ENCODE results near the gene TMA7B.

The TMA7B gene

GRCh38 chr22:40001106-40001505, 40.9 kb downstream of the TMA7B start:
- no peak overlapping the region for H3K4me3 ChIP-seq (ENCODE audit: low read depth, low read length)
- peaks cover 58% of the 10 kb centered on the region for H3K4me1 ChIP-seq (ENCODE audit: control insufficient read depth, insufficient read depth, low read length)
- peaks cover 5% of the 10 kb centered on the region for H3K27me3 ChIP-seq (ENCODE audit: control insufficient read depth, insufficient read depth, low read length)
- no peaks in the 10 kb centered on the region for H3K9me3 ChIP-seq (ENCODE audit: control insufficient read depth, insufficient read depth, low read length)
- H3K9ac ChIP-seq (ENCODE audit: low read depth, low read length) = no peak overlapping the region
- peaks cover 8% of the 10 kb centered on the region for H3K36me3 ChIP-seq (ENCODE audit: control insufficient read depth, insufficient read depth, low read length)

- Histone ChIP-seq H3K4me3 (ENCODE audit: low read depth, low read length) (no peak overlapping the region), H3K9me3 (ENCODE audit: control insufficient read depth, insufficient read depth, low read length) (no peaks in the 10 kb centered on the region), H3K9ac (ENCODE audit: low read depth, low read length) (no peak overlapping the region), H3K36me3 (ENCODE audit: control insufficient read depth, insufficient read depth, low read length) (peaks cover 8% of the 10 kb centered on the region), H3K27me3 (ENCODE audit: control insufficient read depth, insufficient read depth, low read length) (no peaks in the 10 kb centered on the region), H3K4me1 (ENCODE audit: control insufficient read depth, insufficient read depth, low read length) (peaks cover 50% of the 10 kb centered on the region)
These were observed 41.8 kb downstream of the TMA7B start for GRCh38 chr22:40001800-40002577.

- Histone ChIP-seq H3K4me1 (ENCODE audit: control insufficient read depth, insufficient read depth, low read length) (peaks cover 41% of the 10 kb centered on the region), H3K4me3 (ENCODE audit: low read depth, low read length) (no peak overlapping the region), H3K36me3 (ENCODE audit: control insufficient read depth, insufficient read depth, low read length) (peaks cover 8% of the 10 kb centered on the region), H3K9ac (ENCODE audit: low read depth, low read length) (no peak overlapping the region), H3K9me3 (ENCODE audit: control insufficient read depth, insufficient read depth, low read length) (no peaks in the 10 kb centered on the region), H3K27me3 (ENCODE audit: control insufficient read depth, insufficient read depth, low read length) (no peaks in the 10 kb centered on the region)
These were observed 42.9 kb downstream of the TMA7B start for GRCh38 chr22:40002935-40003715.

- Histone ChIP-seq H3K9ac (ENCODE audit: low read depth, low read length) (no peak overlapping the region), H3K4me3 (ENCODE audit: low read depth, low read length) (no peak overlapping the region), H3K4me1 (ENCODE audit: control insufficient read depth, insufficient read depth, low read length) (peaks cover 43% of the 10 kb centered on the region), H3K9me3 (ENCODE audit: control insufficient read depth, insufficient read depth, low read length) (no peaks in the 10 kb centered on the region), H3K36me3 (ENCODE audit: control insufficient read depth, insufficient read depth, low read length) (peaks cover 8% of the 10 kb centered on the region), H3K27me3 (ENCODE audit: control insufficient read depth, insufficient read depth, low read length) (no peaks in the 10 kb centered on the region)
These were observed 44.6 kb downstream of the TMA7B start for GRCh38 chr22:40004836-40005235.

- no peaks in the 10 kb centered on the region for H3K9me3 ChIP-seq (ENCODE audit: control insufficient read depth, insufficient read depth, low read length)
- H3K9ac ChIP-seq (ENCODE audit: low read depth, low read length) = no peak overlapping the region
- H3K27me3 ChIP-seq (ENCODE audit: control insufficient read depth, insufficient read depth, low read length) = no peaks in the 10 kb centered on the region
- no peak overlapping the region for H3K4me3 ChIP-seq (ENCODE audit: low read depth, low read length)
- peaks cover 38% of the 10 kb centered on the region for H3K4me1 ChIP-seq (ENCODE audit: control insufficient read depth, insufficient read depth, low read length)
- H3K36me3 ChIP-seq (ENCODE audit: control insufficient read depth, insufficient read depth, low read length) = no peaks in the 10 kb centered on the region
These were observed 46.4 kb downstream of the TMA7B start for GRCh38 chr22:40006641-40007040.

- H3K9me3 ChIP-seq (ENCODE audit: control insufficient read depth, insufficient read depth, low read length) = no peaks in the 10 kb centered on the region
- H3K27me3 ChIP-seq (ENCODE audit: control insufficient read depth, insufficient read depth, low read length) = no peaks in the 10 kb centered on the region
- no peak overlapping the region for H3K4me3 ChIP-seq (ENCODE audit: low read depth, low read length)
- peaks cover 23% of the 10 kb centered on the region for H3K4me1 ChIP-seq (ENCODE audit: control insufficient read depth, insufficient read depth, low read length)
- no peak overlapping the region for H3K9ac ChIP-seq (ENCODE audit: low read depth, low read length)
- H3K36me3 ChIP-seq (ENCODE audit: control insufficient read depth, insufficient read depth, low read length) = no peaks in the 10 kb centered on the region
These were observed 47.9 kb downstream of the TMA7B start for GRCh38 chr22:40007853-40008710.

GRCh38 chr22:40008726-40009291, 48.6 kb downstream of the TMA7B start:
- no peak overlapping the region for H3K9ac ChIP-seq (ENCODE audit: low read depth, low read length)

GRCh38 chr22:40009292-40009774, 49.1 kb downstream of the TMA7B start:
- no peak overlapping the region for H3K9ac ChIP-seq (ENCODE audit: low read depth, low read length)
- H3K9me3 ChIP-seq (ENCODE audit: control insufficient read depth, insufficient read depth, low read length) = no peaks in the 10 kb centered on the region

More at GRCh38 chr22:40008726-40009291, 48.6 kb downstream of the TMA7B start:
- H3K4me3 ChIP-seq (ENCODE audit: low read depth, low read length) = no peak overlapping the region
- no peaks in the 10 kb centered on the region for H3K27me3 ChIP-seq (ENCODE audit: control insufficient read depth, insufficient read depth, low read length)
- no peaks in the 10 kb centered on the region for H3K9me3 ChIP-seq (ENCODE audit: control insufficient read depth, insufficient read depth, low read length)
- H3K4me1 ChIP-seq (ENCODE audit: control insufficient read depth, insufficient read depth, low read length) = peaks cover 23% of the 10 kb centered on the region
- H3K36me3 ChIP-seq (ENCODE audit: control insufficient read depth, insufficient read depth, low read length) = no peaks in the 10 kb centered on the region

GRCh38 chr22:40009951-40010671, 49.9 kb downstream of the TMA7B start:
- H3K36me3 ChIP-seq (ENCODE audit: control insufficient read depth, insufficient read depth, low read length) = no peaks in the 10 kb centered on the region
- H3K9ac ChIP-seq (ENCODE audit: low read depth, low read length) = no peak overlapping the region
- no peaks in the 10 kb centered on the region for H3K9me3 ChIP-seq (ENCODE audit: control insufficient read depth, insufficient read depth, low read length)
- H3K4me1 ChIP-seq (ENCODE audit: control insufficient read depth, insufficient read depth, low read length) = peaks cover 23% of the 10 kb centered on the region
- H3K4me3 ChIP-seq (ENCODE audit: low read depth, low read length) = peak overlapping the region; percentile 38
- H3K27me3 ChIP-seq (ENCODE audit: control insufficient read depth, insufficient read depth, low read length) = no peaks in the 10 kb centered on the region

More at GRCh38 chr22:40009292-40009774, 49.1 kb downstream of the TMA7B start:
- Histone ChIP-seq H3K27me3 (ENCODE audit: control insufficient read depth, insufficient read depth, low read length) (no peaks in the 10 kb centered on the region), H3K36me3 (ENCODE audit: control insufficient read depth, insufficient read depth, low read length) (no peaks in the 10 kb centered on the region), H3K4me3 (ENCODE audit: low read depth, low read length) (peak overlapping the region; percentile 38), H3K4me1 (ENCODE audit: control insufficient read depth, insufficient read depth, low read length) (peaks cover 23% of the 10 kb centered on the region)

GRCh38 chr22:40010746-40011145, 50.5 kb downstream of the TMA7B start:
- Histone ChIP-seq H3K9ac (ENCODE audit: low read depth, low read length) (no peak overlapping the region), H3K27me3 (ENCODE audit: control insufficient read depth, insufficient read depth, low read length) (no peaks in the 10 kb centered on the region), H3K4me3 (ENCODE audit: low read depth, low read length) (no peak overlapping the region), H3K36me3 (ENCODE audit: control insufficient read depth, insufficient read depth, low read length) (no peaks in the 10 kb centered on the region), H3K9me3 (ENCODE audit: control insufficient read depth, insufficient read depth, low read length) (no peaks in the 10 kb centered on the region), H3K4me1 (ENCODE audit: control insufficient read depth, insufficient read depth, low read length) (peaks cover 23% of the 10 kb centered on the region)

All from iPS-15b (cell line).